ENCODE results near the gene TRAF2. TPM values are rescaled to one million over a fixed set of nuclear protein-coding genes. Genes with fewer than 3 reads are reported as not detected.

The TRAF2 gene
- total and polyA plus RNA-seq, 4 donors = 4.7 to 14.9 (median 6.8) TPM

DNA sequence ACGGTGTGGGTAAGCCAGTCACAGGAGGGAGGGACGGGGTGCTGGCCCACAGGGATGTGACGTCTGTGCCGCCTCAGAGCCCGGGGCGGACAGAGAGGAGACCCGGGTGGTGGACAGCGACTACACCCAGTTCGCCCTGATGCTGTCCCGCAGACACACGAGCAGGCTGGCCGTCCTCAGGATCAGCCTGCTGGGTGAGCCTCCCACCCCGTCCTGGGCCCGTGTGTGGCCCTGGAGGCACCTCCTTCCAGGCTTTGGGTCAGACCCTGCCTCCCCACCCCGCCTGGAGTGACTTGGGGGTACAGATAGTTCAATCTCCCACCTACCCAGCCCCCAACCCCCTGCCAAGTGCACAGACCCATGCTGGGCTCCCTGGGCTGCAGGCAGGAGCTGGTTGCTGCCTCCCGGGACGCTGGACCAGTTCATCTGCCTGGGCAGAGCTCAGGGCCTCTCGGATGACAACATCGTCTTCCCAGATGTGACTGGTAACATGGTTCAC, 67.5 kb downstream of the TRAF2 start:
- H3K27ac ChIP-seq (ENCODE audit: low read depth in 1 of 2, low read length in 2 of 2) = no peak overlapping the region
- H3K36me3 ChIP-seq (ENCODE audit: control insufficient read depth in 4 of 4, insufficient read depth in 3 of 4, low read depth in 1 of 4, low read length in 3 of 4) = no peaks in the 10 kb centered on the region
- DNase-seq (ENCODE audit: low spot score) = no peak
- H3K4me3 ChIP-seq (ENCODE audit: low read depth in 1 of 3, low read length in 3 of 3) = no peak overlapping the region
- H3K9me3 ChIP-seq (ENCODE audit: control insufficient read depth in 4 of 4, low read length in 3 of 4) = no peaks in the 10 kb centered on the region
- TF ChIP-seq YY1 (IDR thresholded peaks at IDR 0.05) = no peak
- no peak for TF ChIP-seq EGR1 (IDR thresholded peaks at IDR 0.05; ENCODE audit: low read depth in 2 of 2)
- TF ChIP-seq NR2F2 (IDR thresholded peaks at IDR 0.05) = no peak
- TF ChIP-seq, protein P1, sequence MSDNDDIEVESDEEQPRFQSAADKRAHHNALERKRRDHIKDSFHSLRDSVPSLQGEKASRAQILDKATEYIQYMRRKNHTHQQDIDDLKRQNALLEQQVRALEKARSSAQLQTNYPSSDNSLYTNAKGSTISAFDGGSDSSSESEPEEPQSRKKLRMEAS (IDR thresholded peaks at IDR 0.05) = no peak
- TF ChIP-seq, protein P2, sequence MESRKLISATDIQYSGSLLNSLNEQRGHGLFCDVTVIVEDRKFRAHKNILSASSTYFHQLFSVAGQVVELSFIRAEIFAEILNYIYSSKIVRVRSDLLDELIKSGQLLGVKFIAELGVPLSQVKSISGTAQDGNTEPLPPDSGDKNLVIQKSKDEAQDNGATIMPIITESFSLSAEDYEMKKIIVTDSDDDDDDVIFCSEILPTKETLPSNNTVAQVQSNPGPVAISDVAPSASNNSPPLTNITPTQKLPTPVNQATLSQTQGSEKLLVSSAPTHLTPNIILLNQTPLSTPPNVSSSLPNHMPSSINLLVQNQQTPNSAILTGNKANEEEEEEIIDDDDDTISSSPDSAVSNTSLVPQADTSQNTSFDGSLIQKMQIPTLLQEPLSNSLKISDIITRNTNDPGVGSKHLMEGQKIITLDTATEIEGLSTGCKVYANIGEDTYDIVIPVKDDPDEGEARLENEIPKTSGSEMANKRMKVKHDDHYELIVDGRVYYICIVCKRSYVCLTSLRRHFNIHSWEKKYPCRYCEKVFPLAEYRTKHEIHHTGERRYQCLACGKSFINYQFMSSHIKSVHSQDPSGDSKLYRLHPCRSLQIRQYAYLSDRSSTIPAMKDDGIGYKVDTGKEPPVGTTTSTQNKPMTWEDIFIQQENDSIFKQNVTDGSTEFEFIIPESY (IDR thresholded peaks at IDR 0.05) = no peak
- no peak for TF ChIP-seq FOXA1 (IDR thresholded peaks at IDR 0.05)
- H3K4me1 ChIP-seq (ENCODE audit: control insufficient read depth in 4 of 4, insufficient read depth in 4 of 4, low read length in 3 of 4) = peaks cover 0 to 14% (median 5%) of the 10 kb centered on the region in 4 donors
- WGBS = 88% methylated on average over 19 of the region's 19 CpGs
- no peaks in the 10 kb centered on the region for H3K27me3 ChIP-seq (ENCODE audit: control insufficient read depth in 4 of 4, insufficient read depth in 4 of 4, low read length in 3 of 4)
- no peak overlapping the region for H3K9ac ChIP-seq (ENCODE audit: low read depth in 1 of 2, low read length in 2 of 2)

DNA sequence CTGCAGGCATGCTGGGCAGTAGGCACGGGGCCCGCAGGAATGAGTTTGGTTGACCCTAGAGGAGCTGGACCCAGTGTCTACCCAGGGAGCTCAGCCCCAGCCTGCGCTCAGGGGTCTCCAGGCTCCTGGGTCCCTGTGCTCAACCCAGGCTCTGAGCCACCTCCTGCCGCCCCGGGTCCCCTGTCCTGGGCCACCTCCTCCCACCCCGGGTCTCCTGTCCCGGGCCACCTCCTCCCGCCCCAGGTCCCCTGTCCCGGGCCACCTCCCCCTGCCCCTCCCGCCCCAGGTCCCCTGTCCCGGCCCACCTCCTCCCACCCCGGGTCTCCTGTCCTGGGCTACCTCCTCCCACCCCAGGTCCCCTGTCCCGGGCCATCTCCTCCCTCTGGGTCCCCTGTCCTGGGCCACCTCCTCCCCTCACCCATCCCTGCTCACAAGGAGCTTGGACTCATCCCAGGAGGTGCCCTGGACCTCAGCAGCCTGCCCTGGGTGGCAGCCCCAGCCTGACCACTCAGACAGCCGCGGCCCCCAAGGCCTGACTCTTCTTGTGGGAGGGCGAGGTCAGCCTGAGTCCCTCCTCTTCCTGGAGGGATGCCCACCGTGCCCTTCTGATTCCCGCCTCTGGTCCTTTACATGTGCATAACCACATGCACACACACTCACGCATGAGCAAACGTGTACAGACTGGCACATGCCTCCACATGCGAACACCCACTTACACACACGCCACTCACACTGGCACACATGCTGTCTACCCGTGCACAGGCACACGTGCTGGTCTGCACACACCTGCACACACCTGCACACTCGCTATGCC, 68.2 kb downstream of the TRAF2 start:
- TF ChIP-seq, protein P1 (IDR thresholded peaks at IDR 0.05) = no peak
- TF ChIP-seq SP1 (IDR thresholded peaks at IDR 0.05) = no peak
- Histone ChIP-seq H3K9me3 (ENCODE audit: control insufficient read depth in 4 of 4, low read length in 3 of 4) (no peaks in the 10 kb centered on the region), H3K27me3 (ENCODE audit: control insufficient read depth in 4 of 4, insufficient read depth in 4 of 4, low read length in 3 of 4) (no peaks in the 10 kb centered on the region), H3K4me1 (ENCODE audit: control insufficient read depth in 4 of 4, insufficient read depth in 4 of 4, low read length in 3 of 4) (peaks cover 0 to 10% (median under 1%) of the 10 kb centered on the region in 4 donors), H3K36me3 (ENCODE audit: control insufficient read depth in 4 of 4, insufficient read depth in 3 of 4, low read depth in 1 of 4, low read length in 3 of 4) (no peaks in the 10 kb centered on the region), H3K27ac (ENCODE audit: low read depth in 1 of 2, low read length in 2 of 2) (no peak overlapping the region), H3K4me3 (ENCODE audit: low read depth in 1 of 3, low read length in 3 of 3) (no peak overlapping the region), H3K9ac (ENCODE audit: low read depth in 1 of 2, low read length in 2 of 2) (no peak overlapping the region)
- DNase-seq (ENCODE audit: low spot score) = no peak
- WGBS = 95% methylated on average over 25 of the region's 25 CpGs

DNA sequence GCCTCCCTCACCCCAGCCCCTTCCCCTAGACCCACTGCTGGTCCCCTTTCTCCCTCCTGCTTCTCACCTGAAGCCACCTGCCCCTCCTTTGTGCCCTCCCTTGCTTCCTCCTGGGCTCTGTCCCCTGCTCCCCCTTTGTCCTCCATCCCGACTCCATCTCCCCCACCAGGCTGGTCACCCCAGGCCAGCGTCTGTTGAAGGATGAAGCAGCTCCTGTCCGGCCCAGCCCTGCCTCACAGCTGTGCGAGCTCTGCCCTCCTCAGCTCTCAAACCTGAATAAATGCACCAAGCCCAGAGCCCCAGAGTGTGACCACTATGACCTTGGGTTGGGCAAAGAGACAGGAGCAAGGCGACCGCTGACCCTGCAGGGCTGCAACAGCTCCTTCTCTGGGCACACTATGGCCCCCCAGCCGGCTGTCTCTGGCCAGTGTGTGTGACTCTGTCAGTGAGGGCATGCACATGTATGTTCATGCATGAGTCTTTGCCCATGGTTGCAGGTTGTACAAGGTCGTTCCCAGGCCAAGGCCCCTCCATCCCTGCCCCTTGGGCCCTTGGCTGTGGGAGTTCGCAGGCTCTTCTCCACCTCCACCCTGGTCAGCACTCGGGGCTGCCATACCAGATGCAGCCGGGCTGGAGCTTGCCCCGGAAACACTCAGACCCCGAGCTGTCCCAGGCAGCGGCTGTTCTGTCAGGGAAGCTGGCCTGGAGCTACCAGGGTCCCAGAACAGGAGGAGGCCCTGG, 69.1 kb downstream of the TRAF2 start:
- Histone ChIP-seq H3K9ac (ENCODE audit: low read depth in 1 of 2, low read length in 2 of 2) (no peak overlapping the region), H3K9me3 (ENCODE audit: control insufficient read depth in 4 of 4, low read length in 3 of 4) (no peaks in the 10 kb centered on the region)

More for the DNA sequence above, 69.1 kb downstream of the TRAF2 start:
- H3K4me3 ChIP-seq (ENCODE audit: low read depth in 1 of 3, low read length in 3 of 3) = no peak overlapping the region
- no peak overlapping the region for H3K27ac ChIP-seq (ENCODE audit: low read depth in 1 of 2, low read length in 2 of 2)
- H3K27me3 ChIP-seq (ENCODE audit: control insufficient read depth in 4 of 4, insufficient read depth in 4 of 4, low read length in 3 of 4) = no peaks in the 10 kb centered on the region
- 92% methylated on average over 14 of the region's 14 CpGs for WGBS
- TF ChIP-seq RXRA (IDR thresholded peaks at IDR 0.05) (no peak), JUND (IDR thresholded peaks at IDR 0.05) (no peak), GABPA (IDR thresholded peaks at IDR 0.05 in 1 of 2, conservative IDR thresholded peaks at IDR 0.05 in 1 of 2) (no peak), YY1 (IDR thresholded peaks at IDR 0.05) (no peak), HNF4A (conservative IDR thresholded peaks at IDR 0.05) (no peak), FOXA1 (IDR thresholded peaks at IDR 0.05) (no peak), RAD21 (IDR thresholded peaks at IDR 0.05) (no peak)
- TF ChIP-seq, protein P2 (IDR thresholded peaks at IDR 0.05) = no peak
- TF ChIP-seq, protein P1 (IDR thresholded peaks at IDR 0.05) = no peak
- H3K36me3 ChIP-seq (ENCODE audit: control insufficient read depth in 4 of 4, insufficient read depth in 3 of 4, low read depth in 1 of 4, low read length in 3 of 4) = no peaks in the 10 kb centered on the region
- H3K4me1 ChIP-seq (ENCODE audit: control insufficient read depth in 4 of 4, insufficient read depth in 4 of 4, low read length in 3 of 4) = peaks cover 0 to 7% (median 0%) of the 10 kb centered on the region in 4 donors
- DNase-seq (ENCODE audit: low spot score) = no peak
